Neuronal stem cell (in vitro differentiated cells): ENCODE data around the gene GP1BA.

ENCODE experiments used
- DNase-seq: peaks from one replicate; pipeline ENCODE4 v3.0.0-alpha.2; 2013; ENCODE audit warnings: low spot score
- H2AFZ ChIP-seq: one replicate; pipeline ENCODE4 v1.6.1; 2013; ENCODE audit warnings: mild to moderate bottlenecking, low read length, inconsistent platforms
- H2AK5ac ChIP-seq: 2 replicates; pipeline ENCODE4 v1.6.1; 2013; ENCODE audit warnings: low read depth, mild to moderate bottlenecking, inconsistent platforms, low read length, moderate library complexity, mixed read lengths
- H2BK120ac ChIP-seq: 2 replicates; pipeline ENCODE4 v1.6.1; 2013; ENCODE audit warnings: low read depth, mild to moderate bottlenecking, inconsistent platforms, low read length, moderate library complexity, mixed read lengths
- H2BK12ac ChIP-seq: one replicate; pipeline ENCODE4 v1.6.1; 2013; ENCODE audit warnings: low read length, inconsistent platforms
- H2BK15ac ChIP-seq: 2 replicates; pipeline ENCODE4 v1.6.1; 2013; ENCODE audit warnings: mild to moderate bottlenecking, low read length, inconsistent platforms, mixed read lengths
- H2BK5ac ChIP-seq: one replicate; pipeline ENCODE4 v1.6.1; 2013; ENCODE audit warnings: inconsistent platforms, mild to moderate bottlenecking, low read length, moderate library complexity
- H3K14ac ChIP-seq: one replicate; pipeline ENCODE4 v1.6.1; 2013; ENCODE audit warnings: low read length, inconsistent platforms
- H3K18ac ChIP-seq: 2 replicates; pipeline ENCODE4 v1.6.1; 2013; ENCODE audit warnings: low read length, inconsistent platforms
- H3K23ac ChIP-seq: 2 replicates; pipeline ENCODE4 v1.6.1; 2013; ENCODE audit warnings: low read depth, mild to moderate bottlenecking, mixed read lengths, low read length, inconsistent platforms; ENCODE audit not compliant: poor library complexity
- H3K27ac ChIP-seq: replicated peaks from 3 replicates; pipeline ENCODE4 v1.5.1; 2013; ENCODE audit warnings: low read length, inconsistent platforms
- H3K27me3 ChIP-seq, 3 experiments: 2 replicates each; pipeline ENCODE4 v1.6.1; 2013; ENCODE audit warnings: low read length in 3 of 3, mild to moderate bottlenecking in 2 of 3, inconsistent platforms in 1 of 3, low read depth in 1 of 3, mixed read lengths in 1 of 3, moderate library complexity in 1 of 3; ENCODE audit not compliant: control insufficient read depth in 3 of 3, insufficient read depth in 3 of 3
- H3K36me3 ChIP-seq, 2 donors: replicated peaks in 1 of 2; 2 replicates each; pipeline ENCODE4 v1.6.1; 2013; ENCODE audit warnings: low read length in 2 of 2; ENCODE audit not compliant: control insufficient read depth in 2 of 2, insufficient read depth in 2 of 2
- H3K4ac ChIP-seq: 2 replicates; pipeline ENCODE4 v1.6.1; 2013; ENCODE audit warnings: inconsistent platforms, mild to moderate bottlenecking, low read length, moderate library complexity
- H3K4me1 ChIP-seq, 2 donors: 1 replicate in 1 of 2; 2 replicates in 1 of 2; pipeline ENCODE4 v1.6.1; 2013; ENCODE audit warnings: low read length in 2 of 2, low read depth in 1 of 2; ENCODE audit not compliant: control insufficient read depth in 2 of 2, insufficient read depth in 1 of 2
- H3K4me2 ChIP-seq: one replicate; pipeline ENCODE4 v1.6.1; 2013; ENCODE audit warnings: mild to moderate bottlenecking, low read length, inconsistent platforms; ENCODE audit not compliant: insufficient read depth, poor library complexity, severe bottlenecking
- H3K4me3 ChIP-seq, 2 donors: 2 replicates each; pipeline ENCODE4 v1.5.1; 2013; ENCODE audit warnings: low read length in 2 of 2, mild to moderate bottlenecking in 2 of 2, inconsistent platforms in 1 of 2, moderate library complexity in 1 of 2
- H3K79me1 ChIP-seq: one replicate; pipeline ENCODE4 v1.6.1; 2013; ENCODE audit warnings: low read depth, mild to moderate bottlenecking, inconsistent platforms, low read length, moderate library complexity
- H3K9ac ChIP-seq: one replicate; pipeline ENCODE4 v1.6.1; 2013; ENCODE audit warnings: mild to moderate bottlenecking, low read depth, low read length, inconsistent platforms; ENCODE audit not compliant: poor library complexity
- H3K9me3 ChIP-seq, 2 donors: replicated peaks in 1 of 2; 2 replicates each; pipeline versions ENCODE3 to v1.6.1; 2013; ENCODE audit warnings: low read length in 2 of 2, mild to moderate bottlenecking in 2 of 2, inconsistent platforms in 1 of 2, low read depth in 1 of 2, mixed read lengths in 1 of 2, moderate library complexity in 1 of 2; ENCODE audit not compliant: control insufficient read depth in 2 of 2, insufficient read depth in 1 of 2
- H4K8ac ChIP-seq: one replicate; pipeline ENCODE4 v1.6.1; 2013; ENCODE audit warnings: low read depth, mild to moderate bottlenecking, inconsistent platforms, low read length, moderate library complexity
- H4K91ac ChIP-seq: one replicate; pipeline ENCODE4 v1.6.1; 2013; ENCODE audit warnings: low read length, low read depth, mild to moderate bottlenecking, inconsistent platforms; ENCODE audit not compliant: poor library complexity
- WGBS, 2 donors: extraction: QIAGEN DNeasy Blood & Tissue Kit; methylation state at CpG; one replicate each; pipeline ENCODE4 v1.1.7; 2013; ENCODE audit warnings: missing lambda C conversion rate in 2 of 2, mixed read lengths in 1 of 2; ENCODE audit not compliant: insufficient read length in 2 of 2, insufficient replicate concordance in 1 of 2; ENCODE audit errors: extremely low coverage in 2 of 2; 5-methylcytosine and 5-hydroxymethylcytosine counted together

Gene GP1BA

DNA sequence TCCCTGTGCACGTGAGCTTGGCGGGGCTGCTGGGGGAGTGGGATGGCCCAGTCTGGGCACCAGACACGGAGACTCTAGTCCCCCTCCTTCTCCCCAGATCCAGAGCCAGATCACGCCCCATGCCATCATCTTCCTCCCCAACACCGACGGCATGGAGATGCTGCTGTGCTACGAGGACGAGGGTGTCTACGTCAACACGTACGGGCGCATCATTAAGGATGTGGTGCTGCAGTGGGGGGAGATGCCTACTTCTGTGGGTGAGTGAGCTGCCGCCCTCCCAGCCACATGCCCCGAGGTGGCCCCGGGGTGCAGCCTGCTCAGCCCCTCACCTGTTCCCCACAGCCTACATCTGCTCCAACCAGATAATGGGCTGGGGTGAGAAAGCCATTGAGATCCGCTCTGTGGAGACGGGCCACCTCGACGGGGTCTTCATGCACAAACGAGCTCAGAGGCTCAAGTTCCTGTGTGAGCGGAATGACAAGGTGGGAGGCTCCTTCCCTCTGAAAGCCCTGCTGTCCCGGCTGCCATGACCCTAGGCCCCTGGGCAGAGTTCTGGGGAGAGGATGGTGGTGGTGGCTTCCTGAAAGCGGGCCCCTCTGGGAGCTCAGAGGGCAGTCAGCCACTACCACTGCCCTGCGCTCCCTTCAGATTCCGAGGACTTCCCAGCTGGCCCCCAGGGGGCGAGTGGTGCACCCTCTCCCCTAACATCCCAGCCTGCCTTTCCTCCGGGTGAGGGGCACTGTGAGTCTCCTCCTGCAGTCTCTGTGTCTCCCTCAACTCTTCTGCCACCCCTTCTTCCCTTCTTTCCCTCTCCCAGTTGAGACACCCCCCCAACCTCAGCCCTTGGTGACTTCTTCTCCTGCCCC lies 35.5 kb upstream of the GP1BA start:
- no CpG with 5 or more reads among the region's 27 CpGs for WGBS, 2 donors
- Histone ChIP-seq H3K4me1 (no peaks in the 10 kb centered on the region), H2BK5ac (no peak overlapping the region), H4K8ac (peak overlapping the region; percentile 82), H3K79me1 (peaks cover 6% of the 10 kb centered on the region), H3K9me3 (no peaks in the 10 kb centered on the region), H2AFZ (no peak overlapping the region), H3K23ac (peak overlapping the region; percentile 55), H2BK12ac (peak overlapping the region; percentile 22), H3K4me3 (no peak overlapping the region), H3K27ac (no peak overlapping the region), H3K9ac (peak overlapping the region; percentile 60), H3K4me2 (no peak overlapping the region), H3K14ac (no peak overlapping the region), H3K27me3 (peaks cover 0 to 3% (median 0%) of the 10 kb centered on the region in 3 experiments), H2BK120ac (no peak overlapping the region), H2AK5ac (no peak overlapping the region), H3K4ac (no peak overlapping the region), H3K36me3 (peaks cover 37 to 77% of the 10 kb centered on the region in 2 donors), H3K18ac (no peak overlapping the region), H4K91ac (no peak overlapping the region), H2BK15ac (no peak overlapping the region)
- DNase-seq, result no peak

DNA sequence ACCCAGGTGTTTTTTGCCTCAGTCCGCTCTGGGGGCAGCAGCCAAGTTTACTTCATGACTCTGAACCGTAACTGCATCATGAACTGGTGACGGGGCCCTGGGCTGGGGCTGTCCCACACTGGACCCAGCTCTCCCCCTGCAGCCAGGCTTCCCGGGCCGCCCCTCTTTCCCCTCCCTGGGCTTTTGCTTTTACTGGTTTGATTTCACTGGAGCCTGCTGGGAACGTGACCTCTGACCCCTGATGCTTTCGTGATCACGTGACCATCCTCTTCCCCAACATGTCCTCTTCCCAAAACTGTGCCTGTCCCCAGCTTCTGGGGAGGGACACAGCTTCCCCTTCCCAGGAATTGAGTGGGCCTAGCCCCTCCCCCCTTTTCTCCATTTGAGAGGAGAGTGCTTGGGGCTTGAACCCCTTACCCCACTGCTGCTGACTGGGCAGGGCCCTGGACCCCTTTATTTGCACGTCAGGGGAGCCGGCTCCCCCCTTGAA lies 34.8 kb upstream of the GP1BA start:
- no CpG with 5 or more reads among the region's 10 CpGs for WGBS, 2 donors
- H2BK12ac ChIP-seq, result no peak overlapping the region

GRCh38 chr17:4897785-4898184 lies 34.3 kb upstream of the GP1BA start:
- H3K4me3 ChIP-seq, result no peak overlapping the region
- H3K27me3 ChIP-seq, result peaks cover 0 to 3% (median 0%) of the 10 kb centered on the region in 3 experiments
- no peak overlapping the region for H2BK5ac ChIP-seq
- no peaks in the 10 kb centered on the region for H3K9me3 ChIP-seq
- no peaks in the 10 kb centered on the region for H3K4me1 ChIP-seq
- peaks cover 4% of the 10 kb centered on the region for H3K79me1 ChIP-seq
- no peak overlapping the region for H3K4ac ChIP-seq
- H2BK12ac ChIP-seq, result no peak overlapping the region
- no peak overlapping the region for H3K9ac ChIP-seq
- H2BK120ac ChIP-seq, result no peak overlapping the region
- no peak overlapping the region for H2BK15ac ChIP-seq
- H2AK5ac ChIP-seq, result no peak overlapping the region
- no peak overlapping the region for H4K91ac ChIP-seq
- no peak overlapping the region for H3K14ac ChIP-seq
- no CpG with 5 or more reads among the region's 5 CpGs for WGBS, 2 donors
- no peak overlapping the region for H3K27ac ChIP-seq
- H3K23ac ChIP-seq, result no peak overlapping the region
- H3K36me3 ChIP-seq, result peaks cover 35 to 67% of the 10 kb centered on the region in 2 donors
- no peak overlapping the region for H3K4me2 ChIP-seq
- H4K8ac ChIP-seq, result peak overlapping the region; percentile 43
- no peak for DNase-seq
- H3K18ac ChIP-seq, result no peak overlapping the region
- H2AFZ ChIP-seq, result no peak overlapping the region

More for the DNA sequence above, 34.8 kb upstream of the GP1BA start:
- H3K79me1 ChIP-seq, result peaks cover 6% of the 10 kb centered on the region
- H3K4me1 ChIP-seq, result no peaks in the 10 kb centered on the region
- H4K8ac ChIP-seq, result no peak overlapping the region
- no peak overlapping the region for H3K4me3 ChIP-seq
- H2AK5ac ChIP-seq, result no peak overlapping the region
- no peak overlapping the region for H2BK120ac ChIP-seq
- no peak overlapping the region for H2BK15ac ChIP-seq
- no peak overlapping the region for H3K14ac ChIP-seq
- peaks cover 0 to 3% (median 0%) of the 10 kb centered on the region in 3 experiments for H3K27me3 ChIP-seq
- H3K9me3 ChIP-seq, result no peaks in the 10 kb centered on the region
- H4K91ac ChIP-seq, result no peak overlapping the region
- DNase-seq, result no peak
- no peak overlapping the region for H3K18ac ChIP-seq
- H3K27ac ChIP-seq, result no peak overlapping the region
- no peak overlapping the region for H3K4me2 ChIP-seq
- H3K23ac ChIP-seq, result no peak overlapping the region
- H3K36me3 ChIP-seq, result peaks cover 36 to 72% of the 10 kb centered on the region in 2 donors
- no peak overlapping the region for H3K9ac ChIP-seq
- H3K4ac ChIP-seq, result no peak overlapping the region
- no peak overlapping the region for H2AFZ ChIP-seq
- H2BK5ac ChIP-seq, result no peak overlapping the region

- no peak overlapping the region for H3K4me2 ChIP-seq
- no peak overlapping the region for H3K4ac ChIP-seq
- peak overlapping the region; percentile 47 for H2BK120ac ChIP-seq
- no peak for DNase-seq
- H3K79me1 ChIP-seq, result peaks cover 4% of the 10 kb centered on the region
- H3K18ac ChIP-seq, result no peak overlapping the region
- H3K27ac ChIP-seq, result no peak overlapping the region
- H2BK5ac ChIP-seq, result no peak overlapping the region
- no peak overlapping the region for H4K91ac ChIP-seq
- peaks cover 0 to 3% (median 0%) of the 10 kb centered on the region in 3 experiments for H3K27me3 ChIP-seq
- WGBS, 2 donors, result no CpG with 5 or more reads among the region's 8 CpGs
- H2AK5ac ChIP-seq, result no peak overlapping the region
- no peak overlapping the region for H3K9ac ChIP-seq
- H3K14ac ChIP-seq, result no peak overlapping the region
- H2BK12ac ChIP-seq, result no peak overlapping the region
- H4K8ac ChIP-seq, result no peak overlapping the region
- H3K36me3 ChIP-seq, result peaks cover 30 to 62% of the 10 kb centered on the region in 2 donors
- H3K4me3 ChIP-seq, result no peak overlapping the region
- no peak overlapping the region for H2BK15ac ChIP-seq
- H3K23ac ChIP-seq, result no peak overlapping the region
- peaks cover 0 to 1% of the 10 kb centered on the region in 2 donors for H3K4me1 ChIP-seq
- no peak overlapping the region for H2AFZ ChIP-seq
- H3K9me3 ChIP-seq, result no peaks in the 10 kb centered on the region
These were observed 33.7 kb upstream of the GP1BA start for GRCh38 chr17:4898351-4898750.
